HepG2 (cell line): ENCODE measurements around the gene NUF2. TPM values are rescaled to one million over a fixed set of nuclear protein-coding genes. Genes with fewer than 3 reads are reported as not detected.
A peak's percentile ranks its signal among the peaks of the same experiment; 100 is the strongest.

ENCODE experiments used
- ATF1 ChIP-seq: IDR thresholded peaks from 2 replicates; pipeline ENCODE4 v1.6.1; 2016; ENCODE audit warnings: mild to moderate bottlenecking, control low read depth
- HNRNPH1 ChIP-seq: fragments of 200-400 bp; formaldehyde crosslinking; optimal IDR thresholded peaks from 2 replicates; pipeline ENCODE3; 2017; ENCODE audit warnings: mild to moderate bottlenecking, low read depth, low read length
- IKZF1 ChIP-seq: fragments of 450-650 bp; IDR thresholded peaks from 2 replicates; pipeline ENCODE4 v1.7.1; 2016
- MYNN ChIP-seq: sonication (generic); formaldehyde crosslinking; IDR thresholded peaks from 2 replicates; pipeline ENCODE4 v1.4.0; 2020; ENCODE audit warnings: mild to moderate bottlenecking, low read depth, missing genetic modification reagents
- THAP11 ChIP-seq: IDR thresholded peaks from 2 replicates; pipeline ENCODE4 v1.6.1; 2016; ENCODE audit warnings: missing biosample characterization, missing genetic modification reagents
- ZNF629 ChIP-seq: sonication (generic); formaldehyde crosslinking; conservative IDR thresholded peaks from 2 replicates; pipeline ENCODE4 v1.5.0; 2020; ENCODE audit warnings: missing genetic modification reagents
- ZNF709 ChIP-seq: sonication (generic); formaldehyde crosslinking; IDR thresholded peaks from 2 replicates; pipeline ENCODE4 v1.5.0; 2020; ENCODE audit warnings: mild to moderate bottlenecking, missing genetic modification reagents
- ZNF781 ChIP-seq: sonication (generic); formaldehyde crosslinking; IDR thresholded peaks from 2 replicates; pipeline ENCODE4 v1.5.1; 2020; ENCODE audit warnings: borderline replicate concordance, mild to moderate bottlenecking, missing genetic modification reagents; ENCODE audit errors: not compliant biosample characterization
- polyA plus RNA-seq, 8 experiments: library from polyadenylated mRNA; depleted of rRNA in 3 of 8; stranded (reverse) in 7 of 8; unstranded in 1 of 8; fragments of >200 nt; fragmentation: Illumina TruSeq in 4 of 8; extraction: Trizol in 4 of 8; gene quantifications; 2 replicates each; pipeline versions ENCODE4 v1.2.1 to v1.2.3, GENCODE V29; 2011 to 2016; ENCODE audit warnings: low read depth in 4 of 8, missing spikeins in 1 of 8, mixed read lengths in 1 of 8; ENCODE audit not compliant: insufficient read depth in 1 of 8
- total RNA-seq, 5 experiments: library from RNA; depleted of rRNA; stranded (reverse); fragments of >200 nt; fragmentation: Illumina TruSeq; extraction: Trizol; gene quantifications; 2 replicates each; pipeline ENCODE4 v1.2.3, GENCODE V29; 2016; ENCODE audit warnings: low read depth in 1 of 5
- TF ChIP-seq, protein P1 (sequence below): sonication (generic); formaldehyde crosslinking; IDR thresholded peaks from 2 replicates; pipeline ENCODE4 v1.8.1; 2023; ENCODE audit warnings: mild to moderate bottlenecking, inconsistent platforms, moderate library complexity, missing genetic modification reagents, borderline replicate concordance
- TF ChIP-seq, protein P2 (sequence below): sonication (generic); formaldehyde crosslinking; conservative IDR thresholded peaks from 2 replicates; pipeline ENCODE4 v1.8.0; 2022; ENCODE audit warnings: mild to moderate bottlenecking, moderate library complexity, missing genetic modification reagents
- TF ChIP-seq, protein P3 (sequence below): IDR thresholded peaks from 2 replicates; pipeline ENCODE4 v1.6.1; 2016; ENCODE audit warnings: missing compliant biosample characterization, missing genetic modification reagents, borderline replicate concordance
- TF ChIP-seq, protein P4 (sequence below): sonication (generic); formaldehyde crosslinking; IDR thresholded peaks from 2 replicates; pipeline ENCODE4 v1.4.0; 2020; ENCODE audit warnings: mild to moderate bottlenecking, missing genetic modification reagents
- TF ChIP-seq, protein P5 (sequence below): sonication (generic); formaldehyde crosslinking; IDR thresholded peaks from 2 replicates; pipeline ENCODE4 v1.4.0; 2020; ENCODE audit warnings: missing genetic modification reagents, borderline replicate concordance

The NUF2 gene
- total and polyA plus RNA-seq, 2 of the 13 experiments (the other 11 are each of a cell fraction or from before 2014, with no cell fraction given) = 26.0 to 39.4 TPM

DNA sequence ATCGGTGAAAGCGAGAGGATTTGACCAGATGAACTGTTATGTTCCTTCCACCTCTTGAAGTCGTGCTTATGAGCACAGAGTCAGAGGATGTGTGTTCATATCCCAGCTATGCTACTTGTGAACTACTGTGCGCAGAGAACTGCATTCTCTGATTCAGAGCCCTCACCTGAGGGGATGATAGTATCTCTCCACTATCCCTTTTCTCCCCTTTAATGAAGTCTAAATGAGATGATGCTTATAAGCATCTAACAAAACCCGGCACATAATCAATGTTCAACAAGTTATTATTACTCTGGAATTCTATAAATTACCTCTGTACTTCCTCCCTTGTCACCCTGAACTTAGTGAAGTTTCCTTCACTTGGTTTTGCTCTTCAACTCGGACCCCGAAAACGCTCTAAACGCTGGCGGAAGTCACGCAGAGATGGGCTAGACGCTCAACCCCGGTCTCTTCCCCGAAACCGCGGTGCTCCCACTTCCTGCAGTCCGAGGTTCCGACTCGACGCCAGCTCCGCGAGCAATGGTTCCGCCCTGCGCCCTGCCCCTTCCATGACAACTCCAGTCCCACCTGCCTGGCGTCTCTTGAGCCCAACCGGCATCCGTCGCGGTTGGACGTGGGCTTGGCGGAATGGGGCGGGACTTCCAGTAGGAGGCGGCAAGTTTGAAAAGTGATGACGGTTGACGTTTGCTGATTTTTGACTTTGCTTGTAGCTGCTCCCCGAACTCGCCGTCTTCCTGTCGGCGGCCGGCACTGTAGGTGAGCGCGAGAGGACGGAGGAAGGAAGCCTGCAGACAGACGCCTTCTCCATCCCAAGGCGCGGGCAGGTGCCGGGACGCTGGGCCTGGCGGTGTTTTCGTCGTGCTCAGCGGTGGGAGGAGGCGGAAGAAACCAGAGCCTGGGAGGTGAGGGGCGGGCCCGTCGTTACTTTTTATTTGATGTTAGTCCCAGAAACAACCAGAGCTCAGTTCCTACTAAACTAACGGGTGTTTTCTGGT, at the start of gene NUF2 (continued):
- TF ChIP-seq, protein P1, sequence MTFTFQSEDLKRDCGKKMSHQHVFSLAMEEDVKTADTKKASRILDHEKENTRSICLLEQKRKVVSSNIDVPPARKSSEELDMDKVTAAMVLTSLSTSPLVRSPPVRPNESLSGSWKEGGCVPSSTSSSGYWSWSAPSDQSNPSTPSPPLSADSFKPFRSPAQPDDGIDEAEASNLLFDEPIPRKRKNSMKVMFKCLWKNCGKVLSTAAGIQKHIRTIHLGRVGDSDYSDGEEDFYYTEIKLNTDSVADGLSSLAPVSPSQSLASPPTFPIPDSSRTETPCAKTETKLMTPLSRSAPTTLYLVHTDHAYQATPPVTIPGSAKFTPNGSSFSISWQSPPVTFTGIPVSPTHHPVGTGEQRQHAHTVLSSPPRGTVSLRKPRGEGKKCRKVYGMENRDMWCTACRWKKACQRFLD (CRISPR knock-in tag) = peak; percentile 73; the same call in 1 of the 2 replicates
- no peak for TF ChIP-seq HNRNPH1
- TF ChIP-seq ATF1 (CRISPR knock-in tag) = peak; percentile 79
- TF ChIP-seq, protein P2, sequence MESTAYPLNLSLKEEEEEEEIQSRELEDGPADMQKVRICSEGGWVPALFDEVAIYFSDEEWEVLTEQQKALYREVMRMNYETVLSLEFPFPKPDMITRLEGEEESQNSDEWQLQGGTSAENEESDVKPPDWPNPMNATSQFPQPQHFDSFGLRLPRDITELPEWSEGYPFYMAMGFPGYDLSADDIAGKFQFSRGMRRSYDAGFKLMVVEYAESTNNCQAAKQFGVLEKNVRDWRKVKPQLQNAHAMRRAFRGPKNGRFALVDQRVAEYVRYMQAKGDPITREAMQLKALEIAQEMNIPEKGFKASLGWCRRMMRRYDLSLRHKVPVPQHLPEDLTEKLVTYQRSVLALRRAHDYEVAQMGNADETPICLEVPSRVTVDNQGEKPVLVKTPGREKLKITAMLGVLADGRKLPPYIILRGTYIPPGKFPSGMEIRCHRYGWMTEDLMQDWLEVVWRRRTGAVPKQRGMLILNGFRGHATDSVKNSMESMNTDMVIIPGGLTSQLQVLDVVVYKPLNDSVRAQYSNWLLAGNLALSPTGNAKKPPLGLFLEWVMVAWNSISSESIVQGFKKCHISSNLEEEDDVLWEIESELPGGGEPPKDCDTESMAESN (CRISPR knock-in tag) = peak; percentile 99
- TF ChIP-seq, protein P3, sequence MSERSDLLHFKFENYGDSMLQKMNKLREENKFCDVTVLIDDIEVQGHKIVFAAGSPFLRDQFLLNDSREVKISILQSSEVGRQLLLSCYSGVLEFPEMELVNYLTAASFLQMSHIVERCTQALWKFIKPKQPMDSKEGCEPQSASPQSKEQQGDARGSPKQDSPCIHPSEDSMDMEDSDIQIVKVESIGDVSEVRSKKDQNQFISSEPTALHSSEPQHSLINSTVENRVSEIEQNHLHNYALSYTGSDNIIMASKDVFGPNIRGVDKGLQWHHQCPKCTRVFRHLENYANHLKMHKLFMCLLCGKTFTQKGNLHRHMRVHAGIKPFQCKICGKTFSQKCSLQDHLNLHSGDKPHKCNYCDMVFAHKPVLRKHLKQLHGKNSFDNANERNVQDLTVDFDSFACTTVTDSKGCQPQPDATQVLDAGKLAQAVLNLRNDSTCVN (CRISPR knock-in tag) = peak; percentile 94
- TF ChIP-seq, protein P4, sequence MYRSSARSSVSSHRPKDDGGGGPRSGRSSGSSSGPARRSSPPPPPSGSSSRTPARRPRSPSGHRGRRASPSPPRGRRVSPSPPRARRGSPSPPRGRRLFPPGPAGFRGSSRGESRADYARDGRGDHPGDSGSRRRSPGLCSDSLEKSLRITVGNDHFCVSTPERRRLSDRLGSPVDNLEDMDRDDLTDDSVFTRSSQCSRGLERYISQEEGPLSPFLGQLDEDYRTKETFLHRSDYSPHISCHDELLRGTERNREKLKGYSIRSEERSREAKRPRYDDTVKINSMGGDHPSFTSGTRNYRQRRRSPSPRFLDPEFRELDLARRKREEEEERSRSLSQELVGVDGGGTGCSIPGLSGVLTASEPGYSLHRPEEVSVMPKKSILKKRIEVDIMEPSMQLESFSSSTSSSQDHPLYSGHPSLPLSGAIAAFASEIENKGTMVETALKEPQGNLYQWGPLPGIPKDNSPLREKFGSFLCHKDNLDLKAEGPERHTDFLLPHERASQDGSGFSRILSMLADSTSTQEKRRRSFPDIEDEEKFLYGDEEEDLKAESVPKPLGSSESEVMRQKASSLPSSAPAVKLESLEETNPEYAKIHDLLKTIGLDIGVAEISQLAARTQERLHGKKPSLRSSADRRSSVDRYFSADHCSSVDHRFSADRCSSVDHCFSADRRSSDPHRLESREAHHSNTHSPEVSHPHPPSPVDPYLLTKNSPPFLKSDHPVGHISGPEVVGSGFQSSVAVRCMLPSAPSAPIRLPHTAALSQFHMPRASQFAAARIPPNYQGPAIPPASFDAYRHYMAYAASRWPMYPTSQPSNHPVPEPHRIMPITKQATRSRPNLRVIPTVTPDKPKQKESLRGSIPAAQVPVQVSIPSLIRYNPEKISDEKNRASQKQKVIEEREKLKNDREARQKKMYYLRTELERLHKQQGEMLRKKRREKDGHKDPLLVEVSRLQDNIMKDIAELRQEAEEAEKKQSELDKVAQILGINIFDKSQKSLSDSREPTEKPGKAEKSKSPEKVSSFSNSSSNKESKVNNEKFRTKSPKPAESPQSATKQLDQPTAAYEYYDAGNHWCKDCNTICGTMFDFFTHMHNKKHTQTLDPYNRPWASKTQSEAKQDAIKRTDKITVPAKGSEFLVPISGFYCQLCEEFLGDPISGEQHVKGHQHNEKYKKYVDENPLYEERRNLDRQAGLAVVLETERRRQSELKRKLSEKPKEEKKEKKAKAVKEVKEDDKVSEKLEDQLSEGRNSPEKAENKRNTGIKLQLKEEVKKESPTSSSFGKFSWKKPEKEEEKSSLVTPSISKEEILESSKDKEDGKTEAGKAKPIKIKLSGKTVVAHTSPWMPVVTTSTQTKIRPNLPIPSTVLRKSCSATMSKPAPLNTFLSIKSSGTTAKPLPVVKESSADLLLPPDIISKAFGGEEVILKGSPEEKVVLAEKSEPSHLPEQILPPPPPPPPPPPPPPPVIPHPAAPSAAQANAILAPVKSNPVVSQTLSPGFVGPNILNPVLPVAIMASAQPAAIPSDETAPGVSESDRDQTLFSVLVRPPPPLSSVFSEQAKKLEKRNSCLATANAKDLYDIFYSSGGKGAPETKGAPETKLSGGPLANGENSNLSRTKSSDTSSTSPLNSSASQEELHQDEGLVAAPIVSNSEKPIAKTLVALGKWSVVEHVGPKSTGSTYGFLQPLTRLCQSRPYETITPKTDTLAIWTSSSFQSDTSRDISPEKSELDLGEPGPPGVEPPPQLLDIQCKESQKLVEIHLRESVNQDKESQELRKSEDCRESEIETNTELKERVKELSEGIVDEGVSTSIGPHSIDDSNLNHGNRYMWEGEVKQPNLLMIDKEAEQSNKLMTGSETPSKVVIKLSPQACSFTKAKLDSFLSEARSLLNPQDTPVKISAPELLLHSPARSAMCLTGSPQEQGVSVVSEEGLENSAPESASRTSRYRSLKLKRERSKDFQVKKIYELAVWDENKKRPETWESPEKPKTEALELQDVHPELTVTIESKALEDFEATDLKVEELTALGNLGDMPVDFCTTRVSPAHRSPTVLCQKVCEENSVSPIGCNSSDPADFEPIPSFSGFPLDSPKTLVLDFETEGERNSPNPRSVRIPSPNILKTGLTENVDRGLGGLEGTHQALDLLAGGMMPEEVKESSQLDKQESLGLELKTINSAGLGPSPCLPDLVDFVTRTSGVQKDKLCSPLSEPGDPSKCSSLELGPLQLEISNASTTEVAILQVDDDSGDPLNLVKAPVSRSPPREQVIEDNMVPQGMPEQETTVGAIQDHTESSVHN = peak; percentile 54; the same call in 1 of the 2 replicates
- peak; percentile 54 for TF ChIP-seq ZNF629
- TF ChIP-seq MYNN = 0 out of 2 replicates have a peak, but pooled peaks have one; percentile 65
- no peak for TF ChIP-seq ZNF781
- peak; percentile 81 for TF ChIP-seq ZNF709
- TF ChIP-seq, protein P5, sequence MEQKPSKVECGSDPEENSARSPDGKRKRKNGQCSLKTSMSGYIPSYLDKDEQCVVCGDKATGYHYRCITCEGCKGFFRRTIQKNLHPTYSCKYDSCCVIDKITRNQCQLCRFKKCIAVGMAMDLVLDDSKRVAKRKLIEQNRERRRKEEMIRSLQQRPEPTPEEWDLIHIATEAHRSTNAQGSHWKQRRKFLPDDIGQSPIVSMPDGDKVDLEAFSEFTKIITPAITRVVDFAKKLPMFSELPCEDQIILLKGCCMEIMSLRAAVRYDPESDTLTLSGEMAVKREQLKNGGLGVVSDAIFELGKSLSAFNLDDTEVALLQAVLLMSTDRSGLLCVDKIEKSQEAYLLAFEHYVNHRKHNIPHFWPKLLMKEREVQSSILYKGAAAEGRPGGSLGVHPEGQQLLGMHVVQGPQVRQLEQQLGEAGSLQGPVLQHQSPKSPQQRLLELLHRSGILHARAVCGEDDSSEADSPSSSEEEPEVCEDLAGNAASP = peak; percentile 91
- no peak for TF ChIP-seq IKZF1
- TF ChIP-seq THAP11 (CRISPR knock-in tag) = peak; percentile 97
